GM23338 (cell line): Measurements from ENCODE around the gene GRK3. TPM values are rescaled to one million over a fixed set of nuclear protein-coding genes. Genes with fewer than 3 reads are reported as not detected.

ENCODE experiments used
- ATAC-seq: fragments of 200-7000 bp; cut with Tn5 transposase; 3 replicates; pipeline ENCODE4 v1.9.1; 2020
- DNase-seq: peaks from one replicate; pipeline ENCODE4 v3.0.0-alpha.2; 2015; ENCODE audit warnings: low spot score
- H2AFZ ChIP-seq: fragments of 200-600 bp; sonication (generic); 2 replicates; pipeline ENCODE4 v1.8.0; 2016; ENCODE audit warnings: antibody characterized with exemption, mild to moderate bottlenecking, moderate library complexity
- H3F3A ChIP-seq: fragments of 200-600 bp; sonication (generic); replicated peaks from 2 replicates; pipeline ENCODE4 v1.8.0; 2017; ENCODE audit warnings: antibody characterized with exemption, mixed run types, low read depth
- H3K27ac ChIP-seq: fragments of 200-600 bp; sonication (generic); 2 replicates; pipeline ENCODE4 v1.6.1; 2016; ENCODE audit warnings: low read depth
- H3K27me3 ChIP-seq: fragments of 200-600 bp; sonication (generic); 2 replicates; pipeline ENCODE4 v1.8.0; 2016; ENCODE audit warnings: mild to moderate bottlenecking, mixed run types, moderate library complexity; ENCODE audit not compliant: insufficient read depth
- H3K36me3 ChIP-seq: fragments of 200-600 bp; sonication (generic); 2 replicates; pipeline ENCODE4 v1.8.0; 2016; ENCODE audit warnings: mild to moderate bottlenecking; ENCODE audit not compliant: insufficient read depth
- H3K4me1 ChIP-seq: fragments of 200-600 bp; sonication (generic); 2 replicates; pipeline ENCODE4 v1.8.0; 2016; ENCODE audit warnings: mild to moderate bottlenecking, moderate library complexity; ENCODE audit not compliant: insufficient read depth
- H3K4me2 ChIP-seq: fragments of 200-600 bp; sonication (generic); 2 replicates; pipeline ENCODE4 v1.7.1; 2017; ENCODE audit warnings: mixed run types
- H3K4me3 ChIP-seq: fragments of 200-600 bp; sonication (generic); 2 replicates; pipeline ENCODE4 v1.6.1; 2016; ENCODE audit warnings: mixed run types
- H3K79me2 ChIP-seq: fragments of 200-600 bp; sonication (generic); replicated peaks from 2 replicates; pipeline ENCODE4 v1.8.0; 2017; ENCODE audit warnings: mild to moderate bottlenecking; ENCODE audit not compliant: insufficient read depth
- H3K9me2 ChIP-seq: fragments of 200-600 bp; sonication (generic); 2 replicates; pipeline ENCODE4 v1.8.0; 2017; ENCODE audit not compliant: insufficient read depth
- H4K20me1 ChIP-seq: fragments of 200-600 bp; sonication (generic); replicated peaks from 2 replicates; pipeline ENCODE4 v1.8.0; 2017; ENCODE audit warnings: mild to moderate bottlenecking; ENCODE audit not compliant: insufficient read depth
- H3K27ac Mint-ChIP-seq: 2 replicates; pipeline ENCODE4 v1.8.0; 2020; ENCODE audit warnings: inconsistent platforms, mild to moderate bottlenecking, moderate library complexity, mixed read lengths
- H3K27me3 Mint-ChIP-seq: 3 replicates; pipeline ENCODE4 v1.8.0; 2022; ENCODE audit warnings: low read depth, mild to moderate bottlenecking, moderate library complexity, mixed read lengths, inconsistent platforms; ENCODE audit not compliant: insufficient read depth, poor library complexity
- H3K36me3 Mint-ChIP-seq: 3 replicates; pipeline ENCODE4 v1.8.0; 2021; ENCODE audit warnings: low read depth, mild to moderate bottlenecking, inconsistent platforms, moderate library complexity, mixed read lengths
- H3K4me1 Mint-ChIP-seq: 3 replicates; pipeline ENCODE4 v1.8.0; 2020; ENCODE audit warnings: mild to moderate bottlenecking, inconsistent platforms, mixed read lengths
- H3K4me3 Mint-ChIP-seq: 3 replicates; pipeline ENCODE4 v1.8.0; 2021; ENCODE audit warnings: moderate library complexity, mild to moderate bottlenecking, inconsistent platforms, mixed read lengths
- H3K9me3 Mint-ChIP-seq: 3 replicates; pipeline ENCODE4 v1.8.0; 2020; ENCODE audit warnings: moderate library complexity, mild to moderate bottlenecking, inconsistent platforms, mixed read lengths
- CREB1 ChIP-seq: fragments of 250-450 bp; sonication (Bioruptor Pico); IDR thresholded peaks from 2 replicates; pipeline ENCODE4 v1.5.0; 2020; ENCODE audit warnings: low read depth, mild to moderate bottlenecking, moderate library complexity
- CTCF ChIP-seq, 2 experiments: fragments of 200-600 bp in 1 of 2; sonication (generic) in 1 of 2; conservative IDR thresholded peaks; 2 replicates each; pipeline versions ENCODE4 v1.5.1 to v1.6.1; 2016 to 2017; ENCODE audit warnings: antibody characterized with exemption in 2 of 2, low read depth in 2 of 2, mild to moderate bottlenecking in 2 of 2, moderate library complexity in 1 of 2
- ETS1 ChIP-seq: IDR thresholded peaks from 2 replicates; pipeline ENCODE4 v1.6.1; 2016; ENCODE audit warnings: antibody characterized with exemption
- EZH2 ChIP-seq: fragments of 200-600 bp; sonication (generic); IDR thresholded peaks from one replicate; pipeline ENCODE4 v1.8.0; 2017; ENCODE audit warnings: antibody characterized with exemption, mild to moderate bottlenecking, low read depth; ENCODE audit not compliant: unreplicated experiment
- EZH2phosphoT487 ChIP-seq: fragments of 200-600 bp; sonication (generic); IDR thresholded peaks from one replicate; pipeline ENCODE4 v1.8.1; 2018; ENCODE audit warnings: antibody characterized with exemption; ENCODE audit not compliant: unreplicated experiment
- JUNB ChIP-seq: IDR thresholded peaks from one replicate; pipeline ENCODE4 v1.6.1; 2016; ENCODE audit warnings: antibody characterized with exemption; ENCODE audit not compliant: unreplicated experiment
- NANOG ChIP-seq: IDR thresholded peaks from 2 replicates; pipeline ENCODE4 v1.6.1; 2016; ENCODE audit warnings: antibody characterized with exemption, borderline replicate concordance
- POLR2AphosphoS5 ChIP-seq: IDR thresholded peaks from 2 replicates; pipeline ENCODE4 v1.6.1; 2016; ENCODE audit warnings: antibody characterized with exemption, low read depth
- REST ChIP-seq: IDR thresholded peaks from one replicate; pipeline ENCODE4 v1.6.1; 2018; ENCODE audit warnings: antibody characterized with exemption; ENCODE audit not compliant: unreplicated experiment
- ZNF114 ChIP-seq: fragments of 250-450 bp; sonication (Bioruptor Pico); IDR thresholded peaks from 2 replicates; pipeline ENCODE4 v1.5.0; 2020; ENCODE audit warnings: mild to moderate bottlenecking, moderate library complexity
- ZNF331 ChIP-seq: fragments of 250-450 bp; sonication (Bioruptor Pico); IDR thresholded peaks from 2 replicates; pipeline ENCODE4 v1.5.0; 2020; ENCODE audit warnings: low read depth, mild to moderate bottlenecking, moderate library complexity
- ZNF462 ChIP-seq: fragments of 250-450 bp; sonication (Bioruptor Pico); IDR thresholded peaks from 2 replicates; pipeline ENCODE4 v1.5.0; 2020; ENCODE audit warnings: mild to moderate bottlenecking, moderate library complexity
- polyA plus RNA-seq: library from polyadenylated mRNA; unstranded; fragments of >200 nt; fragmentation: Nextera tagmentation; extraction: Ambion mirVana; gene quantifications from 2 replicates; pipeline ENCODE4 v1.2.1, GENCODE V29; 2016
- total RNA-seq: library from RNA; depleted of rRNA; stranded (reverse); fragments of >200 nt; shearing (Covaris generic); gene quantifications from 2 replicates; pipeline ENCODE4 v1.2.3, GENCODE V29; 2014

The GRK3 gene
- total and polyA plus RNA-seq, 2 experiments from 2014 or later = 6.0 to 25.3 TPM

GRCh38 chr22:25697978-25698377 is 133.5 kb downstream of the GRK3 start:
- H3K27ac ChIP-seq = no peak overlapping the region
- no peak overlapping the region for H3K4me3 ChIP-seq
- Mint-ChIP-seq H3K4me3 (no peak overlapping the region), H3K27me3 (peaks cover 6% of the 10 kb centered on the region), H3K27ac (no peak overlapping the region), H3K36me3 (peaks cover 10% of the 10 kb centered on the region), H3K4me1 (peaks cover 4% of the 10 kb centered on the region; the same call in 2 of the 3 replicates), H3K9me3 (no peaks in the 10 kb centered on the region)
- no peaks in the 10 kb centered on the region for H3K9me2 ChIP-seq
- no peaks in the 10 kb centered on the region; the same call in 1 of the 2 replicates for H3K36me3 ChIP-seq
- H4K20me1 ChIP-seq = peaks cover 6% of the 10 kb centered on the region; the same call in 1 of the 2 replicates
- H3K27me3 ChIP-seq = no peaks in the 10 kb centered on the region
- no peak overlapping the region for H3K4me2 ChIP-seq
- DNase-seq (no peak), ATAC-seq (no peak)
- TF ChIP-seq EZH2 (no peak), NANOG (no peak), ETS1 (no peak), CTCF (conservative IDR thresholded peaks at IDR 0.05; ENCODE audit: low read depth in 2 of 2) (no peak), CREB1 (CRISPR knock-in tag) (no peak), ZNF462 (CRISPR knock-in tag) (no peak), JUNB (no peak), REST (no peak), POLR2AphosphoS5 (no peak), ZNF331 (CRISPR knock-in tag) (no peak), EZH2phosphoT487 (no peak), ZNF114 (no peak)
- no peaks in the 10 kb centered on the region for H3F3A ChIP-seq
- no peaks in the 10 kb centered on the region for H3K4me1 ChIP-seq
- no peaks in the 10 kb centered on the region for H3K79me2 ChIP-seq
- no peak overlapping the region for H2AFZ ChIP-seq
